Esophagus muscularis mucosa (tissue), 4 donors: ENCODE data around the gene NRAP.

Source experiments
- EP300 ChIP-seq: sonication (generic); formaldehyde crosslinking; IDR thresholded peaks from one replicate; pipeline ENCODE4 v1.6.1; 2017; ENCODE audit warnings: antibody characterized with exemption
- POLR2A ChIP-seq: fragments of 450-650 bp; IDR thresholded peaks from one replicate; pipeline ENCODE4 v1.6.1; 2017; ENCODE audit warnings: antibody characterized with exemption, moderate library complexity, mild to moderate bottlenecking, low read depth
- POLR2AphosphoS5 ChIP-seq, 2 donors: sonication (generic); formaldehyde crosslinking; IDR thresholded peaks; one replicate each; pipeline ENCODE4 v1.6.1; 2017; ENCODE audit warnings: antibody characterized with exemption in 2 of 2
- TF ChIP-seq, protein P1 (sequence below), 3 experiments: fragments of 200-600 bp in 2 of 3; fragments of 450-650 bp in 1 of 3; sonication (generic) in 2 of 3; IDR thresholded peaks; one replicate each; pipeline ENCODE4 v1.5.1; 2017 to 2019; ENCODE audit warnings: antibody characterized with exemption in 3 of 3, mild to moderate bottlenecking in 2 of 3, moderate library complexity in 1 of 3

DNA sequence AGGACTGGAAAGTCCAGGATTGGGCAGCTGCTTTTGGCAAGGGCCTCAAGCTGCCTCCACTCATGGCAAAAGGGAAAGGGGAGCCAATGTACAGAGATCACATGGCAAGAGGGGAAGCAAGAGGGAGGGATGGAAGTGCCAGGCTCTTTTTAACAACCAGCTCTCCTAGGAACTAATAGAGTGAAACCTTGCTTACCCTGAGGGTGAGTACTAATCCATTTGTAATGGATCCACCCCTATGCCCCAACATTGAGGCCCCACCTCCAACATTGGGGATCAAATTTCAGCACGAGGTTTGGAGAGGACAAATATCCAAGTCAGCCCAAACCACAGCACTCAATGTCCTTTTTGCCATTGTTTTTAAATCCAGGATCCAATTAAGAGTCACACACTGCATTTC, 98.5 kb downstream of the NRAP start:
- TF ChIP-seq, protein P1, sequence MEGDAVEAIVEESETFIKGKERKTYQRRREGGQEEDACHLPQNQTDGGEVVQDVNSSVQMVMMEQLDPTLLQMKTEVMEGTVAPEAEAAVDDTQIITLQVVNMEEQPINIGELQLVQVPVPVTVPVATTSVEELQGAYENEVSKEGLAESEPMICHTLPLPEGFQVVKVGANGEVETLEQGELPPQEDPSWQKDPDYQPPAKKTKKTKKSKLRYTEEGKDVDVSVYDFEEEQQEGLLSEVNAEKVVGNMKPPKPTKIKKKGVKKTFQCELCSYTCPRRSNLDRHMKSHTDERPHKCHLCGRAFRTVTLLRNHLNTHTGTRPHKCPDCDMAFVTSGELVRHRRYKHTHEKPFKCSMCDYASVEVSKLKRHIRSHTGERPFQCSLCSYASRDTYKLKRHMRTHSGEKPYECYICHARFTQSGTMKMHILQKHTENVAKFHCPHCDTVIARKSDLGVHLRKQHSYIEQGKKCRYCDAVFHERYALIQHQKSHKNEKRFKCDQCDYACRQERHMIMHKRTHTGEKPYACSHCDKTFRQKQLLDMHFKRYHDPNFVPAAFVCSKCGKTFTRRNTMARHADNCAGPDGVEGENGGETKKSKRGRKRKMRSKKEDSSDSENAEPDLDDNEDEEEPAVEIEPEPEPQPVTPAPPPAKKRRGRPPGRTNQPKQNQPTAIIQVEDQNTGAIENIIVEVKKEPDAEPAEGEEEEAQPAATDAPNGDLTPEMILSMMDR (IDR thresholded peaks at IDR 0.05), result no peak
- TF ChIP-seq POLR2A, result no peak
- TF ChIP-seq POLR2AphosphoS5 (IDR thresholded peaks at IDR 0.05), result no peak
- no peak for TF ChIP-seq EP300
